Hematopoietic multipotent progenitor cell treated with erythropoietin and hydrocortisone succinate and interleukin-3 and kit ligand, for 6 days (in vitro differentiated cells): ENCODE measurements around the gene OTP.

Experiments
- DNase-seq: peaks from one replicate; pipeline ENCODE4 v3.0.0-alpha.2; 2015

Gene OTP

GRCh38 chr5:77637998-77638762, at the start of gene OTP:
Gene OTP (minus strand): TSS chr5:77638713. CDS start chr5:77638549, 164 bp downstream.
- no peak for DNase-seq

- no peak for DNase-seq
These were observed 44.7 kb upstream of the OTP start for GRCh38 chr5:77683171-77683732.

DNA sequence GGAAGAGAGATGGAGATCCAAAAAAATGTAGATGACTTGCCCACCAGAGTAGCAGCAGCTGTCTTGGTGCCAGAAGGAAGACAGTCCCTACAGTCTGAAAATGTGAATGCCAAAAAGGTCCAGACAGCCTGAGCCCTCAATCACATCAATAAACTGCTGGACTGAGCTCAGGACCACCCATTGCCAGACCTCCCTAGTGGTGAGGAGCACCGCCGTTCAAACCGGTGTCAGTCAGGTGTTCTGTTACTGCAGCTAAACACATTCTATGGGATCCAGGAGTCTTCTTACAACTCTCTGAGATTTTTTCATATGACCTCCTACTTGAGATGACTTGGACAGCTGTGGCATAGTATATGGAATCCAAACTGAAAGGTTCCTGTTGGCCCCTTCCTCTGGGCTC, 32.0 kb upstream of the OTP start:
- no peak for DNase-seq

GRCh38 chr5:77669677-77670076, 31.2 kb upstream of the OTP start:
- peak; percentile 24 for DNase-seq

DNA sequence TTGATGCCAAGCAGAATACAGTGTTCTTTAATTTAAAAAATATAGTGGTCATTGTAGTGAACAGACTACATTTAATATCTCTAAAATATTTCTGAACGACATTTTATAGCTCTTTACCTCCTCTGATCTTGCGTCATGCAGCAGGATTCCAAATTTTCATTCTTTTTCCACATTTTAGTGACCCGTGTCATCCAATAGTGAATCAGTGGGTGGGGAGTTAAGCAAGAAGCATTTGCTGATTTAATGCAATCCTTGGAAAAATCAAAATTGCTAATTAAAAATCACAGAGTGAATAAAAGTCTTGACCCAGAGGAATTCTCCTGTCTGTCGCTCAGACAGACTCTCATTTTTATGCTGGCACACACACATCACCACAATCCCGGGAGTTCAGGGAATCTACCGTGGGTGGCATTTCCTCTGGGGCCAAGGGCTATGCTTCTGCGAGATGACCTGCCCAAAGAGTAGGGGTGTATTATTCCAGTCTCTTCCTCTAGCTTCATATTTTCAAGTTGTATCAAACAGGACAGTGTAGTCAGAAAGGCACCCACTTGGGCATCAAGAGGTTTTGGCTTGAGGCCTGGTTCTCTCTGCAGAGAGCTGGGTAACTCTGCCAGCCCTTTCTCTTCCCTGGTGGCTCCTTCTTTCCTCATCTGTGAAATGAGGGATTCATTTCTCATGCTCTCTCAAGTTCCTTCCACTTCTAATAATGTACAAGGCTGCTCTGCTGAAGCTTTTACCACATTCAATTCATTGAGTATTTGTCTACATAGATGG, 24.8 kb upstream of the OTP start:
- no peak for DNase-seq

DNA sequence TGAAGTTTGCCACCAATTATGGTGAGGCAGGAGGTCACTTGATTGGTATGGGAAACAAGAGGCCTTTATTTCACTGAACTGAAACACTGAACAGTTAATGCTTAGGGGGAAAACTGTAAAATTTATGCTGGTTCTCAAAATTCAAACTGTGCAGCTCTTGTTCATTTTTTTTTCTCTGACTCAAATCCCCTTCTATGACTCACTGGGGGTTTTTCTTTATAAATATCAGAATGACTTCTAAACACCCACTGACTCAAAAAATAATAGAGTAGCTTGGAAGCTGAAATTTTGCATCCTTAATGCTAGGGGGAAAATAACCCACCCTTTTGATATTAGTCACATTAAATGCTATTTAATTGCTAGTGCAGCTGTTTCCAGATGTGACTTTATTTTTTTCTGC, 24.1 kb upstream of the OTP start:
- DNase-seq = no peak

DNA sequence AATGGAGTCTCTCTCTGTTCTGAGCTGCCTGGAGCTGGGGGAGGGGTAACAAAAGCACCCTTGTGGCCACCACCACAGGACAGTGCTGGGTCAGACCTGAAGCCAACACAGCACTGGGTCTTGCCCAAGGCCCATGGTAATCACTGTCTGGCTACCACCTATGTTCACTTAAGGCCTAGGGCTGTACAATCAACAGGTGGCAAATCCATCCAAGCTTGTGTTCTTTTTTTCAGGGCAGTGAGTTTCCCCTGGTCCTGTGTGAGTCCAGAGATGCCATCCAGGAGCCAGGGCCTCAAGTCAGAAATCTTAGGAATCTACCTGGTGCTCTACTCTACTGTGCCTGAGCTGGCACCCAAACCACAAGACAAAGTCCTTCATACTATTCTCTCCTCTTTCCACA, 20.1 kb upstream of the OTP start:
- no peak for DNase-seq

- no peak for DNase-seq
These were observed 12.8 kb upstream of the OTP start for GRCh38 chr5:77651343-77651742.

GRCh38 chr5:77650686-77651085, 12.2 kb upstream of the OTP start:
- DNase-seq = no peak

DNA sequence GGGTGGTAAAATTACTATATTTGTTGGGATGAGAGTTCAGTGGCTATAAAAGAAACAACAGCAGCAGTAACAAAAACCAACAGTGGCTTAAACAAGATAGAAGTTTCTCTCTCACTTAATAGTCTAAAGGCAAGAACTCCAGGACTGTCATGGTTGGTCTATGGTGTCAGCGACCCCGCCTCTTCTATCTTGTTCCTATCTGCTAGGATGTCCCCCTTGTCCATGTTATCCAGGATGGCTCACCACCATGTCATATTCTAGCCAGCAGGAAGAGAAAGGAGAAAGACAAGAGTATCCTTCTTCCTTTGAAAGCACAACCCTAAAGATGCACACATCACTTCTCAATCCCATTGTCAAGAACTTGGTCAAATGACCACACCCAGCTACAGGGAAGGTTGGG, 11.3 kb upstream of the OTP start:
- no peak for DNase-seq

DNA sequence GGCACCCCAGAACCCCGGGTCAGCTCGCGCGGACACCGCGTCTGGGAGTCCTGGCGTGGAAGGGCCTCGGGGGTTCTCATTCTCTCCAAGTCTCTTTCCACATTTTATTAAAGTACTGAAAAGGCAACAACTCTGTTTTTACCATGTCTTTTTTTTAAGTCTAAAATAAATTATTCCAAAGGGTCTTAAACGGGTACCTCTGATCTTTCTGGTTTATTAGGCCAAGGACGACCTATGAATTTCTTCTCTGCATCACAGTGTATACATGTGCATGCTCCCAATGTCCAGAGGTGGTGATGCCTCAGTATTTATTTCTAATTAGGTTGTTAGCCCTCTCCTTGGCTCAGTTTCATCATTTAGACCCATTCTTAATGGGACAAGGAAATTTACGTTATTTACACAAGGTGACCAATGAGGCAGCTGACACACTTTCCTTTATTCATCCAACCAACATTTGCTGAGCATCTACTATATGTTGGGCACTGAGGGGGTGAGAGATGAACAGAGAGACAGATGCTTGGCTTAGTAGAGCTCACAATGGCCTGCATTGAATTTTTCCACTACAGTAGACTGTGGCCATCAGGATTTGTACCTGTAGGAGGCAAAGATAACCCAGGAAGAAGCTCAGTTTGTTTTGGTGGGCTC, 7.6 kb upstream of the OTP start:
- DNase-seq = no peak

- no peak for DNase-seq
These were observed 6.9 kb upstream of the OTP start for GRCh38 chr5:77645158-77645994.

GRCh38 chr5:77644371-77645157, 6.1 kb upstream of the OTP start:
- DNase-seq = no peak

- DNase-seq = no peak
These were observed 5.3 kb upstream of the OTP start for GRCh38 chr5:77643654-77644370.

DNA sequence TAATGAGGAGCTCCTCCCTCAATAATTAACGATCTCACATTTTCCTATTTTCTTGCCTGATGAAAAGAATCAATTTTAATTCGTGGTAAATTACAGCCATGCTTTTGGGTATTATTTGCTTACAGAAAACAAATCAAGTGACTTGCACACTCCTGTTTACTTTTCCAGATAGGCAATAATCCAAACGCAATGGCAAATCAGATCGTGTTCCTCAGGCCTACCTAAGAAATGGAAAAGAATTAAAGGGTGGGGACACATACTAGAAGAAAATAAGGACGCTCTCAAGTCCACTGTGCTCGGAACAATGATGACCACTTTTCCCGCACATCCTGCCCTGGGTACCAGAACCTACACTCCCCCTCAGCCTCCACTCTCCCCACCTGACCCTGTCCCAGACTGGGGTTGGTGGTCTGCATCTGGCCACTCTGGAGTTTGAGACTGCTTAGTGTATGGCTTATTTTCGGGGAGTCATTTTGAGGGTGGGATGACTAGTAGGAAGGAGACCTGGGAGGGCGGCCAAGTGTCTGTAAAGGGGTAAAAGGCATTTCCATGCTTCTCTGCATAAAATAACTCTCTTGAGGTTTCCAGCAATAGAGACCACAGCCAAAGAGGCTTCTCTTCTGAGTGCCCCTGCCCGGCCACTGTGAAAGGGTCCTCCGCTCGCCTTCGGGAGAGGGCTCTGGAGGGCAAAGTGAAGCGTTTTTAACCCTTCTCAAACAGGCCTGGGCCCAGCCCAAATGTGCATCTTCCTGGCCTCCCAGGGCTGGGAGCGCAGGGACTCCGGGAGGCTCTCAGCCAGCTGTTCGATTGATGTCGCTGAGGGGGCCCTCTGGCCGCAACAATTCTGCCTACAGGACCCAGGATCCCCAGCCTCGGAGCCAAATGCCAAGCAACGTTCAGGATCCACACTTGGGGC, 4.5 kb upstream of the OTP start:
- no peak for DNase-seq

DNA sequence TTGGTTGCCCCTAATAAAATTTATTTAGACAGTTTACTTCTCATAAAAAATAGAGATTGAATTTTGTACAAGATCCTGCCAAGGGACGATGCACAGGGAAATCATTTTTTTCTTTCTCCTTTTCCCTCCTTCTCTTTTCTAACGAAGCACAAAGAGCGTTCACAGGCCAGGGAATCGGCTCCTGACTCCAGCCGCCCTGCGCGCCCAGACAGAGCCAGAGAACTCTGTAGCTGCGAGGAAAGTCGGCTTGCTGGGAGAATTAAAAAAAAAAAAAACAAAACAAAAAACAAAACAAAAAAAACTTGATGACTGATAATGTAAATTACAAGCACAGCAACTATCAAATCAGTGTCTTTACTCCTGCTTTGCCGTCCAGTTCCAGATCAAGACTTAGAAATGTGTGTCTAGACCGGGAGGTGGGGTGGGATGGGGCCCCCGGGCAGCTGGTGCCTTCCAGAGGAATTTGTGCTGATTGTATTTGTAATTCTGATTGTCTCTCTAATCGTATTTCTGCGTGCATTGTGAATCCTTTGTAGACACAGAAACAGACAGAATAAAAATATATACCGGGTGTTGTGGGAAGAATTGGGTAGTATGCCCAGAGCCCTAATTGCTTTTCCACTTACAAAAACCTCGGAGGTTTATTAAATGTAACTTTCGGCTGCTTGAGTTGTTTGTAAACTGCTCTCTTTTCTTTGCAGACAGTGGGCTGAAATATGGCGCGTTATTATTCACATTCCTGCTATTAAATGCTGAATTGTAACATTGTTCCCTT, 3.6 kb upstream of the OTP start:
- DNase-seq = no peak

DNA sequence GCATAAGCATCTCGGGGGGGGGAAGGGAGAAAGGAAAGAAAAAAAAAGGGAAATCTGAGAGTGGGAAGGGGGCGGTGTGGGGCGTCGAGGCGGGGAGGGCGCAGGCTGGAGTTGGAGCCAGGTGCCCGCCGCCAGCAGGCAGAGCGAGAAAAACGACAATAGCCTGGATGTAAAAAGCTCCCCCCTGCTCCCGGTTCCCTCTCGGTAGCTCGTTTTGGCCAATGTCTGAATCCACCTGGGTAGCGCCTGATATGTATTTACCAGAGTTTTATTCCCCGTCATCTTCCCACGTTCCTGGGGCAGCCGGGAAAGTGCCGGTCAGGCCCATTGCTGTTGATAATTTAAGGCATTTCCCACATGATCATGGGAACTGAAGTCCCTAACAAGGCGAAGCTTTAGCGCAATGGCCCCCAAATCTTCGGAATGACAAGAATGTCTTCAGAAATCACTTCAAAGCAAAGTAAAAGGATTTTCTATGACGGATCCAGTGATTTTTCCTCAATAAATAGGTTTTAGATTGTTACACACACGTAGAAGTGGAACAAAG, 3.0 kb upstream of the OTP start:
- DNase-seq = no peak

DNA sequence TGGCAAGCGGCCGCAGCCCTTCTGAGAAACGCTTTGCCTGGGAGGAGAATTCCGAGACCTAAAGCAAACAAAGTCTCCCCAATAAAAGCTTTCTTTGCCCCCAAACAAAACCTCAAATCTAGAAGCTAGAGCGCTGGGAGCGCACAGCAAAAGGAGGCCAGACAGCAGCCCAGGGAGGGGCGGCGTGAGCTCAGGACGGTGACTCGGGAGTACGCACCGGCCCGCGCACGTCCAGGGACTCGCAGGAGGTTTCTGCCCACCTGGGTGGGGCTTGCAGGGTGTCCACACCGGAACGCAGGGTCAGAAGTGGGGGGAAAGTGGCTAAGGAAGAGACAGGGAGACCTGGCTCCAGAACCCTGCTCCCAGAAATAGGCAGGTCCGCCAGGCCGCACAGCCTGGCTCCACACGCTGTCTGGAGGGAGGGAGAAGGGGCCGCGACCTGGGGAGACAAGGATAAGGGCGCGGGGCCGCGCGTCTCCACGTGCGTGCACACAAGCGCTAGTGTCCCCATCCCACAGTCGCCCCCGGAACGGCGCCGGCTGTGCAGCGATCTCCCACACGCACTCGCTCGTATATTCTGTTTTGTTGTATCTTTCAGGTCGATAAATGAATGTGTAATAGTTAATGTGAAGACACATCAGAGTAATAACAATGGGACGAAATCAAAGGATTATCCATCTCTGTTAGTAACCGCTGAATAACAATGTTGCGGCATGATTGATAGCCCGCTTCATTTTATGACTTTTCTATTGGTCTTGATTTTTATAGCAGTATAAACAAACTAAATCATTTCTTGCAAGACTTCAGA, 2.3 kb upstream of the OTP start:
- no peak for DNase-seq
